Measurements from ENCODE around the gene MEGF11.

DNA sequence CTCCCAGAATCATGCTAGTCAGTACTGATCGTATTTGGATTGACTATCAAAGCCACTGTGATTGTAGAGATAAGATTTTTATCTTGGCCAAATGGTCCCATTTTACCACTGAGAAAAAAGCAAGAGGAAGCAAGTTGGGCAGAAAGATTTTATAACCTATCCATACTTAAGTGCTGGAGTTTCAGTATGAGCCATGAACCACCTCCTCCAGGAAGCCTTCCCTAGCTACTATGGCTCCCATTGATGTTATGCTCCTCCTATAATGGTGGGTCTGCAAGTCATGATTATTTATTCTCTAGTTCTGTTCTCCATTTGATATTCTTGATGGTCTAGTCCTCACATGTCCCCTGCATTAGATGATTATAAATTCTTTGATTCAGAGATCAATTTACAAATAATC lies 6.6 kb downstream of the MEGF11 start:
- TF ChIP-seq, protein P1, sequence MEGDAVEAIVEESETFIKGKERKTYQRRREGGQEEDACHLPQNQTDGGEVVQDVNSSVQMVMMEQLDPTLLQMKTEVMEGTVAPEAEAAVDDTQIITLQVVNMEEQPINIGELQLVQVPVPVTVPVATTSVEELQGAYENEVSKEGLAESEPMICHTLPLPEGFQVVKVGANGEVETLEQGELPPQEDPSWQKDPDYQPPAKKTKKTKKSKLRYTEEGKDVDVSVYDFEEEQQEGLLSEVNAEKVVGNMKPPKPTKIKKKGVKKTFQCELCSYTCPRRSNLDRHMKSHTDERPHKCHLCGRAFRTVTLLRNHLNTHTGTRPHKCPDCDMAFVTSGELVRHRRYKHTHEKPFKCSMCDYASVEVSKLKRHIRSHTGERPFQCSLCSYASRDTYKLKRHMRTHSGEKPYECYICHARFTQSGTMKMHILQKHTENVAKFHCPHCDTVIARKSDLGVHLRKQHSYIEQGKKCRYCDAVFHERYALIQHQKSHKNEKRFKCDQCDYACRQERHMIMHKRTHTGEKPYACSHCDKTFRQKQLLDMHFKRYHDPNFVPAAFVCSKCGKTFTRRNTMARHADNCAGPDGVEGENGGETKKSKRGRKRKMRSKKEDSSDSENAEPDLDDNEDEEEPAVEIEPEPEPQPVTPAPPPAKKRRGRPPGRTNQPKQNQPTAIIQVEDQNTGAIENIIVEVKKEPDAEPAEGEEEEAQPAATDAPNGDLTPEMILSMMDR (conservative IDR thresholded peaks at IDR 0.05; ENCODE audit: low read length) = no peak
- no peak for TF ChIP-seq EZH2phosphoT487 (IDR thresholded peaks at IDR 0.05; ENCODE audit: borderline replicate concordance)
